Fibroblast of lung (primary cell): Measurements from ENCODE around the gene F2RL3. TPM values are rescaled to one million over a fixed set of nuclear protein-coding genes. Genes with fewer than 3 reads are reported as not detected.
"Not testable (repeated sequence)": the region's sequence is repeated elsewhere in the genome, so short reads cannot be mapped to it uniquely, and the experiment has no call there.

Source experiments
- DNase-seq, 2 donors: peaks; one replicate each; pipeline versions ENCODE4 v3.0.0 to v3.0.0-alpha.2; 2010; ENCODE audit warnings: low read depth in 2 of 2
- H2AFZ ChIP-seq: 2 replicates; pipeline ENCODE4 v1.5.1; 2012; ENCODE audit warnings: low read length, control low read depth, inconsistent platforms
- H3K27ac ChIP-seq: 2 replicates; pipeline ENCODE4 v1.5.1; 2011; ENCODE audit warnings: low read length, control low read depth; ENCODE audit not compliant: insufficient read depth
- H3K27me3 ChIP-seq: 2 replicates; pipeline ENCODE4 v1.5.1; 2011; ENCODE audit warnings: mild to moderate bottlenecking, low read length; ENCODE audit not compliant: control insufficient read depth, insufficient read depth
- H3K36me3 ChIP-seq: 2 replicates; pipeline ENCODE4 v1.5.1; 2011; ENCODE audit warnings: low read length; ENCODE audit not compliant: control insufficient read depth, insufficient read depth
- H3K4me1 ChIP-seq: 2 replicates; pipeline ENCODE4 v1.5.1; 2011; ENCODE audit warnings: low read length; ENCODE audit not compliant: control insufficient read depth, insufficient read depth; ENCODE audit errors: extremely low read depth
- H3K4me2 ChIP-seq: 2 replicates; pipeline ENCODE4 v1.5.1; 2011; ENCODE audit warnings: low read length, control low read depth; ENCODE audit not compliant: insufficient read depth; ENCODE audit errors: extremely low read depth
- H3K4me3 ChIP-seq, 4 experiments: fragments of 200-600 bp in 1 of 4; sonication (generic) in 1 of 4; replicated peaks in 1 of 4; 2 replicates each; pipeline ENCODE4 v1.5.1; 2011 to 2016; ENCODE audit warnings: low read length in 4 of 4, low read depth in 3 of 4, mild to moderate bottlenecking in 3 of 4, control low read depth in 2 of 4, inconsistent platforms in 1 of 4, mixed read lengths in 1 of 4; ENCODE audit not compliant: insufficient read depth in 1 of 4; ENCODE audit errors: control extremely low read depth in 1 of 4
- H3K79me2 ChIP-seq: 2 replicates; pipeline ENCODE4 v1.5.1; 2012; ENCODE audit warnings: mild to moderate bottlenecking, low read length, inconsistent platforms; ENCODE audit not compliant: control insufficient read depth, insufficient read depth
- H3K9ac ChIP-seq: 2 replicates; pipeline ENCODE4 v1.5.1; 2011; ENCODE audit warnings: mild to moderate bottlenecking, low read length, control low read depth; ENCODE audit not compliant: insufficient read depth
- H3K9me3 ChIP-seq: 2 replicates; pipeline ENCODE4 v1.5.1; 2012; ENCODE audit warnings: low read depth, low read length; ENCODE audit not compliant: control insufficient read depth, insufficient read depth
- H4K20me1 ChIP-seq: 2 replicates; pipeline ENCODE4 v1.5.1; 2011; ENCODE audit warnings: low read length; ENCODE audit not compliant: control insufficient read depth, insufficient read depth; ENCODE audit errors: extremely low read depth
- CTCF ChIP-seq, 2 donors: IDR thresholded peaks in 1 of 2; conservative IDR thresholded peaks in 1 of 2; 1 replicate in 1 of 2; 2 replicates in 1 of 2; pipeline ENCODE4 v1.5.1; 2011 to 2012; ENCODE audit warnings: low read length in 2 of 2, control low read depth in 1 of 2, inconsistent platforms in 1 of 2, low read depth in 1 of 2, mild to moderate bottlenecking in 1 of 2
- EZH2 ChIP-seq: IDR thresholded peaks from 2 replicates; pipeline ENCODE4 v1.5.1; 2012; ENCODE audit warnings: low read length, control low read depth, mild to moderate bottlenecking; ENCODE audit errors: missing control alignments
- polyA plus RNA-seq, 2 donors: library from polyadenylated mRNA; depleted of rRNA in 1 of 2; stranded (reverse) in 1 of 2; unstranded in 1 of 2; fragments of >200 nt; gene quantifications; 2 replicates each; pipeline ENCODE4 v1.2.1, GENCODE V29; 2011 to 2012; ENCODE audit warnings: missing spikeins in 1 of 2
- total RNA-seq: library from RNA; depleted of rRNA; stranded (reverse); fragments of >200 nt; gene quantifications from 2 replicates; pipeline ENCODE4 v1.2.1, GENCODE V29; 2014

The F2RL3 gene
- total and polyA plus RNA-seq, 2 donors (not counting 1 experiment from before 2014, with no cell fraction given), result under 0.01 to 0.01 TPM

- Histone ChIP-seq H3K36me3 (no peaks in the 10 kb centered on the region), H3K9ac (no peak overlapping the region)
- no peak for TF ChIP-seq EZH2
- no peak for TF ChIP-seq CTCF (conservative IDR thresholded peaks at IDR 0.05 in 1 of 2, IDR thresholded peaks at IDR 0.05 in 1 of 2; ENCODE audit: low read depth in 1 of 2, low read length in 2 of 2)
Measured at GRCh38 chr19:16936901-16937300, 48.1 kb downstream of the F2RL3 start.

GRCh38 chr19:16937796-16938195 is 49.0 kb downstream of the F2RL3 start:
- H4K20me1 ChIP-seq, H3K9ac ChIP-seq, DNase-seq, H3K27ac ChIP-seq, H3K4me3 ChIP-seq, H3K36me3 ChIP-seq, H3K27me3 ChIP-seq, H2AFZ ChIP-seq, H3K79me2 ChIP-seq, H3K9me3 ChIP-seq, H3K4me2 ChIP-seq, H3K4me1 ChIP-seq: not testable (repeated sequence)

More at GRCh38 chr19:16936901-16937300, 48.1 kb downstream of the F2RL3 start:
- H2AFZ ChIP-seq, result no peak overlapping the region
- H3K27ac ChIP-seq, result no peak overlapping the region
- DNase-seq, result no peak
- no peaks in the 10 kb centered on the region for H3K9me3 ChIP-seq
- H3K4me2 ChIP-seq, result no peak overlapping the region
- H4K20me1 ChIP-seq, result no peaks in the 10 kb centered on the region
- no peak overlapping the region for H3K4me3 ChIP-seq
- H3K4me1 ChIP-seq, result no peaks in the 10 kb centered on the region
- H3K27me3 ChIP-seq, result no peaks in the 10 kb centered on the region
- no peaks in the 10 kb centered on the region for H3K79me2 ChIP-seq

- no peak for DNase-seq
- H3K79me2 ChIP-seq, result no peaks in the 10 kb centered on the region
- H3K9ac ChIP-seq, result no peak overlapping the region
- H3K4me3 ChIP-seq, result no peak overlapping the region
- no peaks in the 10 kb centered on the region for H3K9me3 ChIP-seq
- H3K4me2 ChIP-seq, result no peak overlapping the region
- no peaks in the 10 kb centered on the region for H3K4me1 ChIP-seq
- no peaks in the 10 kb centered on the region for H3K27me3 ChIP-seq
- no peaks in the 10 kb centered on the region for H4K20me1 ChIP-seq
- H2AFZ ChIP-seq, result no peak overlapping the region
- TF ChIP-seq CTCF (conservative IDR thresholded peaks at IDR 0.05 in 1 of 2, IDR thresholded peaks at IDR 0.05 in 1 of 2; ENCODE audit: low read depth in 1 of 2, low read length in 2 of 2), result no peak
- TF ChIP-seq EZH2, result no peak
- no peaks in the 10 kb centered on the region for H3K36me3 ChIP-seq
- H3K27ac ChIP-seq, result no peak overlapping the region
Measured at GRCh38 chr19:16938211-16938610, 49.4 kb downstream of the F2RL3 start.

- not testable (repeated sequence) for H4K20me1 ChIP-seq, H3K27ac ChIP-seq, H3K79me2 ChIP-seq, H3K4me3 ChIP-seq, H3K36me3 ChIP-seq, H3K4me1 ChIP-seq, H3K9ac ChIP-seq, DNase-seq, H3K9me3 ChIP-seq, H3K4me2 ChIP-seq, H3K27me3 ChIP-seq, H2AFZ ChIP-seq
Measured at GRCh38 chr19:16940063-16940462, 51.3 kb downstream of the F2RL3 start.
